HUES6 (cell line): ENCODE measurements around the gene RTN4R.
A peak's percentile ranks its signal among the peaks of the same experiment; 100 is the strongest.

ENCODE experiments used
- H3K27ac ChIP-seq: 2 replicates; pipeline ENCODE4 v1.7.0; 2013; ENCODE audit warnings: low read depth, mild to moderate bottlenecking, low read length, inconsistent platforms
- H3K27me3 ChIP-seq: 2 replicates; pipeline ENCODE4 v1.6.1; 2013; ENCODE audit warnings: low read length; ENCODE audit not compliant: control insufficient read depth, insufficient read depth
- H3K36me3 ChIP-seq: 2 replicates; pipeline ENCODE4 v1.6.1; 2013; ENCODE audit warnings: low read length; ENCODE audit not compliant: control insufficient read depth, insufficient read depth
- H3K4me1 ChIP-seq: 2 replicates; pipeline ENCODE4 v1.6.1; 2013; ENCODE audit warnings: low read length; ENCODE audit not compliant: control insufficient read depth, insufficient read depth
- H3K4me3 ChIP-seq: 2 replicates; pipeline ENCODE4 v1.5.1; 2013; ENCODE audit warnings: low read depth, low read length
- H3K9ac ChIP-seq: one replicate; pipeline ENCODE4 v1.6.1; 2013; ENCODE audit warnings: mild to moderate bottlenecking, low read length
- H3K9me3 ChIP-seq: 2 replicates; pipeline ENCODE4 v1.6.1; 2013; ENCODE audit warnings: low read depth, low read length; ENCODE audit not compliant: control insufficient read depth, insufficient read depth

Gene RTN4R

DNA sequence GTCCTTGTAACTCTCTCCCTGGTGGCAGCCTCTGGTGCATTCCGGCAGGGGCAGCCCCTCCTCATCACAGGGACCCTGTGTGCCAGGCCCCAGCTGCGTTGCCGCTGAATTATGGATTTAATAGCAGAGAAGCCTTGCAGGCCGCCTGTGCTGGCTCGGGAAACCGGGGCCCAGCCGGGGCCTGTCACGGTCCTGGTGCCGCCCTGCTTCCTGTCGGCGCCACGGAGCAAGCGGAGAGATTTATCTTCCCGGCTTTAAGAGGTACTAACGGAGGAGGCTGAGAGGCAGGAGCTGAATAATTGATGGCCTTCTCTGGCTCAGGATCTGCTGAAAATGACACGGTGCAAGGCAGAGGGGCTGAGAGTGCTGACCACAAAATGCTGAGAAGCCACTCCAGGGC is 63.3 kb downstream of the RTN4R start:
- no peak overlapping the region for H3K4me3 ChIP-seq
- peaks cover 31% of the 10 kb centered on the region; the same call in 1 of the 2 replicates for H3K27me3 ChIP-seq
- no peak overlapping the region for H3K27ac ChIP-seq
- H3K36me3 ChIP-seq = no peaks in the 10 kb centered on the region
- no peaks in the 10 kb centered on the region for H3K9me3 ChIP-seq
- peaks cover 39% of the 10 kb centered on the region for H3K4me1 ChIP-seq
- H3K9ac ChIP-seq = no peak overlapping the region

DNA sequence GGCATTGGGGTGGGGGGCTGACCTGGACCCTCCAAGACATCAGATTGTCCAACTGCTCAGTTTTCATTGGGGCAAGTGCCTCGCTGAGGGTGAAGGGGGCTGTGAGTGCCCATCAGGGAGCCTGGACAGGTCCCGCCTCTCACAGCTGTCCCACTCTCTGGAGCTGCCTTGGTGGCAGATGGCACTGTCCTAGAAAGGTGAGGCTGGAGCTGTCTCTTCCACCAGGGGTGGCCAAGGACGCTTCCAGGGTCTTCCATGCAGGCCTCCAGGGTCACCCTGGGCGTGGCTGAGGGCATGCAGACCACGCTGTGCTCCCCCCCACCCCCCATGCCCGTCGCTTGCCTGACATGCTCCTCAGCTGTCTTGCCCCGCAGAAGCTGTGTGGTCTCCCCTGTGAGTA is 63.8 kb downstream of the RTN4R start:
- Histone ChIP-seq H3K4me1 (peaks cover 39% of the 10 kb centered on the region), H3K9me3 (no peaks in the 10 kb centered on the region), H3K27ac (no peak overlapping the region), H3K9ac (no peak overlapping the region), H3K4me3 (peak overlapping the region; percentile 10; the same call in 1 of the 2 replicates), H3K36me3 (no peaks in the 10 kb centered on the region), H3K27me3 (peaks cover 36% of the 10 kb centered on the region; the same call in 1 of the 2 replicates)

DNA sequence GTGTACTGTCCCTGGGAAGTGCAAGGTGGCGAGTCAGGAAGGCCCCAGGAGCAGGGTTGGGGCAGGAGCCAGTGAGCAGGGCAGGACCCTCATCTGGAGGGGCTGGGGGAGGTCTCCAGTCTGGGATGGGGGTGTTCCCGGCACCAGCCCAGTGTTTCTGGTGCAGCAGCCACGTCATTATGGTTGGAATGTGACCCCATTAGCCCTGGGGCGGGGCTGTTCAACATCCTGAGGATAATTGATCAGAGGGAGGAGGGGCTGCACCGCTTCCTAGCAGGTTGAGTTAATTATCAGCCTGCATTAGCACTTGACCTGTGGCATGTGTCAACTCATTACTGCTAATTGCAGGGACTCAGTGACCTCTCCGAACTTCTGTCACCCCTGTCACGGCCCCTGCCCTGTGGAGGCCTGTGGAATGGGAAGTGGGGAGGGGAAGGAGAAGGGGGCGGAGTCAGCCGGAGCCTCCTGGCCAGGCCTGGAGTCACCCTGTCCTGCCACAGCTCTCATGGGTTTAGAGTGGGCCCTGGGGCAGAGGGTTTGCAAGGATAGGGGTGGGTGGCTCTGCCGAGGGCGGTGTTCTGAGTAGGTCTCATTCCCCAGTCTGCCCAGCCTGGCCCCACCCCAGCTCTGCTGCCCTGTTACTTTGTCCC is 64.4 kb downstream of the RTN4R start:
- peaks cover 42% of the 10 kb centered on the region; the same call in 1 of the 2 replicates for H3K27me3 ChIP-seq
- peak overlapping the region; percentile 10; the same call in 1 of the 2 replicates for H3K4me3 ChIP-seq
- peak overlapping the region; percentile 8 for H3K9ac ChIP-seq
- no peaks in the 10 kb centered on the region for H3K9me3 ChIP-seq
- H3K4me1 ChIP-seq = peaks cover 39% of the 10 kb centered on the region
- no peaks in the 10 kb centered on the region for H3K36me3 ChIP-seq
- H3K27ac ChIP-seq = no peak overlapping the region

DNA sequence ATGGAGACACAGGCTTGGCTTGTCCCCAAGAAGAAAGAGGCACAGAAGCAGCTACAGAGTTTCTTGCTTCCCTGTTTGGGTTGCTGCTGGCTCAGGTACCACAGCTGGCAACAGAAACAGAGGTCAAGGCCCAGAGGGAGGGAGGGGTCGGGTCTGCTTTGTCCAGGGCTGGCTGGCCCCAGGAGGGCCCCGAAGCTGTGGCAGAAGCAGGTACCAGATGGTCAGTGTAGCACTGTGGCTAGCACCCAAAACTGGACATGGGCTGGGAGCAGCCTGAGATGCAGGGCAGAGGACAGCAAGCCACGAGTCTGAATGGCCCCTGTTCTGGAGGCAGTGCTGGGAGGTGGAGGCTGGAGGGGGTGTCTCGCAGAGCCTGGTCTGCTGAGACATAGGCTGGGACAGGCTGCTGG is 65.0 kb downstream of the RTN4R start:
- no peaks in the 10 kb centered on the region for H3K36me3 ChIP-seq
- H3K4me3 ChIP-seq = no peak overlapping the region
- H3K4me1 ChIP-seq = peaks cover 39% of the 10 kb centered on the region
- H3K27ac ChIP-seq = no peak overlapping the region
- H3K9me3 ChIP-seq = no peaks in the 10 kb centered on the region
- H3K9ac ChIP-seq = peak overlapping the region; percentile 8
- H3K27me3 ChIP-seq = peaks cover 46% of the 10 kb centered on the region; the same call in 1 of the 2 replicates

DNA sequence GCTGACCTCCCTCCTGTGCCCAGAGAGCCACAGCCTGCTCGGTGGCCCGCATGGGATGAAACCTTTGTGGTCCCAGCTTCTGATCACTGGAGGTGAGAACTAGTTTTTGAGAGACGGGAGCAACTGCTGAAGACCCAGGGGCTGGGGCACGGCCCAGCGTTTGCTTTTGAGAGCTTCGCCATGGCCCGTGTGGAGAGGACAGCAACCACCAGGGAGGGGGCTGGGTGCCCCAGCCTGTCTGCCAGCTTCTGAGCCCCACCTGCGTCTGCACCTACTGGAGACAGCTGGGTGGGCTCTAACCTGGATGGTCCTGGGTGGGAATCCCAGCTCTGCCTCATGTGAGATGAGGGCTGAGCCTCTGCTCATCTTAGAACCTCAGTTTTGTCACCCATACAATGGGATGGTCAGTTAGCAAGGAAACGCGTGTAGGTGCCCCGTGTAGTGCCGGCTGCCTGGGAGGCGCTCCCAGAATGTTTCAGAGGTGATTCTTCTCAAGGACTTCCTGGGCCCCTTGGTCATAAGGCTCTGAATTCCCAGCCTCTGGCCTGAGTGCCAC is 66.2 kb downstream of the RTN4R start:
- Histone ChIP-seq H3K27ac (no peak overlapping the region), H3K4me3 (no peak overlapping the region), H3K27me3 (peaks cover 55% of the 10 kb centered on the region; the same call in 1 of the 2 replicates), H3K9ac (no peak overlapping the region), H3K4me1 (peaks cover 39% of the 10 kb centered on the region), H3K9me3 (no peaks in the 10 kb centered on the region), H3K36me3 (no peaks in the 10 kb centered on the region)

DNA sequence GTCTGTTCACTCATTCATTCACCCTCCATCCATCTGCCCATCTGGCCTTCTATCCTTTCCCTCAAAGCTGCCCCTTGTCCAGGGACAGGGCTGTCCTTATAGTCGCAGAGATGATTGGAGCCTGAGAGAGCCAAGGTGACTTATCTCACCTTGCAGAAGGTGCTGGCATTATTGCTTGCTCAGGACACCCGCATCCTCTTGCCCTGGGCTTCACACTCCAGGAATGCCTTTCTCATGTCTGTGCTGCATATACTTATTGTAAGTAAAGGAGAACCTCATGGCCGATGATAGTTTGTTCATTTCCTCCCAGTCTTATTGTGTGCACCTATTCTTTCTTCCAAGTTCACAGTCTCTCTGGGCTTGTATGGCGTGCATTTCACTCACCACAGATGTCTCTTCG is 68.2 kb downstream of the RTN4R start:
- Histone ChIP-seq H3K27ac (no peak overlapping the region), H3K27me3 (peaks cover 56% of the 10 kb centered on the region; the same call in 1 of the 2 replicates), H3K4me1 (peaks cover 20% of the 10 kb centered on the region), H3K4me3 (no peak overlapping the region), H3K9ac (no peak overlapping the region), H3K36me3 (no peaks in the 10 kb centered on the region), H3K9me3 (no peaks in the 10 kb centered on the region)

DNA sequence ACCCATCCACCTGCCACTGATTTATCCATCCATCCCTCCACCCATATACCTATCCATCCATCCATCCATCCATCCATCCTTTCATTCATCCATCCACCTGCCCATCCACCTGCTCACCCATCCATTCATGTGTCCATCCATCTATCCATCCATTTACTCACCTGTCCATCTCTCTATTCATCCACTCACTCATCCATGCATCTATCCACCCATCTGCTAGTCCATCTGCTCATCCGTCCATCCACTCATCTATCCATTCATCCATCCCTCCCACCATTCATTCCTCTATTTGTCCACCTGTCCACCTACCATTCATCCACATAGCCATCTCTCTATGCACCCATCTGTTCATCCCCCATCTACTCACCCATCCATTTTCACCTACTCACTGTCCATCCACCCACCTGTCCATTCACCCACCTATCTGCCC is 68.7 kb downstream of the RTN4R start:
- no peak overlapping the region for H3K27ac ChIP-seq
- H3K27me3 ChIP-seq = peaks cover 55% of the 10 kb centered on the region; the same call in 1 of the 2 replicates
- H3K4me3 ChIP-seq = no peak overlapping the region
- no peaks in the 10 kb centered on the region for H3K36me3 ChIP-seq
- no peak overlapping the region for H3K9ac ChIP-seq
- H3K9me3 ChIP-seq = no peaks in the 10 kb centered on the region
- peaks cover 15% of the 10 kb centered on the region for H3K4me1 ChIP-seq

DNA sequence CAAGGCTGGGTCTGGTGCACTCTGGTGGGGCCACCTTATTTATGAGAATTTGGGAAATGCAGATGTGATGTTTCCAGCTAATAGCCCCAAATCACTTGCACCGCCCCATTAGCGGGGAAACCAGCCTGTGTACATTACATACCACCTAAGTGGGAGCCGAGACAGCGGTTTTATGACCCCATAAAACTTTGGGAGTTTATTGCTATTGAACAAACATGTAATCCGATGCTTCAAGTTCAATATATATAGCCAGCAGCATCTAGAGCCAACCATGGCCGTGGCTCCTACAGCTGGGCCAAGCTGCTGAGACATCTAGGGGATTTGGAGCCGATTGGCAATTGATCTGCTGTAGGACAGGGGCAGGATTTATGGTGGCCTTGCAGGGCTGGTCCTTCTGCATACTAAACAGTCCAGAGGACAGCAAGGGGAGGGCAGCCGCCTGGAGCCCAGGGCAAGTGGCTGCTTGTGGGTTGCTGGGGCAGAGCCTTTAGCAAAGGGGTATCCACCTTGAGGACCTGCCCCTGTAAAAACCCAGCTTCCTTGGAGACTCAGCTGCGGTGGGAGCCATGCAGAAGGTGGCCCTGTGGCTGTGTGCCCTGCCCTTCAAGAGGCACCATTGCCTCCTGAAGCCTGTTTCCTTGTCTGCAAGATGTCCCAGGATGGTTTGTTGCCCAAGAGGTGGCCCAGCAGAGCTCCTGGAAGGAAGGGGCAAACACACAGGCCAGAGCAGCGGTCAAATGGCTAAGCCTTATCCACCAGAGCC is 69.4 kb downstream of the RTN4R start:
- H3K27me3 ChIP-seq = peaks cover 55% of the 10 kb centered on the region; the same call in 1 of the 2 replicates
- H3K9me3 ChIP-seq = no peaks in the 10 kb centered on the region
- H3K27ac ChIP-seq = no peak overlapping the region
- peaks cover 8% of the 10 kb centered on the region for H3K4me1 ChIP-seq
- no peak overlapping the region for H3K4me3 ChIP-seq
- no peaks in the 10 kb centered on the region for H3K36me3 ChIP-seq
- no peak overlapping the region for H3K9ac ChIP-seq

DNA sequence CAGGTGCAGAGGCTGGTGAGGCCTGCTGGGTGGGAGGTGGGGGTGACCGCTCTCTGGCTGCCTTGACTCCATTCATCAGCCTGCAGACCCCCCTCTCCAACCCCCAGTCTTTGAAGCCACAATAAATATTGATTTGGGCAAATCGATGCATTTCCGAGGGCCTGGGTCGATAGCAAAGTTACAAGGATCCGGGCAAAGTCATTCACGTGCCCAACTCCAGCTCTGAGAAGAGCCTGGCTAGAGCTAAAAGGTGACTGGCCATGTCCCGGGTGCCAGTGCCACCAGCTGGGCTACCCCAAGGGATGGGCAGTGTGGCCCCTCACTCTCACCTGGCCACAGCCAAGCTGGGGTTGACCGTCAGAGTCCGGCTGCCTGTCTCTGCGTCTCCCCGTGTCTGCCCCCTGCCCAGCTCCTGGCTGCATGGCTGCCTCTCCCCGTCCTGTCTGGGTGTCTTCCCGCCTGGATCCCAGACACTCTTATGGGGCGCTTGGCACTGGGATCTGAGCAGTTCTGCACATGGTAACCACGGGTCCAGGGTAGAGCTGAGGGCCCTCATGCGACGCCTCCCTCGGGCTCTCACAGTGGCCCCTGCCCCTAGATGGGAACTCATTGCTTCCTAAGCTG is 70.6 kb downstream of the RTN4R start:
- Histone ChIP-seq H3K36me3 (no peaks in the 10 kb centered on the region), H3K27me3 (peaks cover 49% of the 10 kb centered on the region; the same call in 1 of the 2 replicates), H3K9ac (no peak overlapping the region), H3K4me1 (no peaks in the 10 kb centered on the region), H3K4me3 (no peak overlapping the region), H3K9me3 (no peaks in the 10 kb centered on the region), H3K27ac (no peak overlapping the region)

DNA sequence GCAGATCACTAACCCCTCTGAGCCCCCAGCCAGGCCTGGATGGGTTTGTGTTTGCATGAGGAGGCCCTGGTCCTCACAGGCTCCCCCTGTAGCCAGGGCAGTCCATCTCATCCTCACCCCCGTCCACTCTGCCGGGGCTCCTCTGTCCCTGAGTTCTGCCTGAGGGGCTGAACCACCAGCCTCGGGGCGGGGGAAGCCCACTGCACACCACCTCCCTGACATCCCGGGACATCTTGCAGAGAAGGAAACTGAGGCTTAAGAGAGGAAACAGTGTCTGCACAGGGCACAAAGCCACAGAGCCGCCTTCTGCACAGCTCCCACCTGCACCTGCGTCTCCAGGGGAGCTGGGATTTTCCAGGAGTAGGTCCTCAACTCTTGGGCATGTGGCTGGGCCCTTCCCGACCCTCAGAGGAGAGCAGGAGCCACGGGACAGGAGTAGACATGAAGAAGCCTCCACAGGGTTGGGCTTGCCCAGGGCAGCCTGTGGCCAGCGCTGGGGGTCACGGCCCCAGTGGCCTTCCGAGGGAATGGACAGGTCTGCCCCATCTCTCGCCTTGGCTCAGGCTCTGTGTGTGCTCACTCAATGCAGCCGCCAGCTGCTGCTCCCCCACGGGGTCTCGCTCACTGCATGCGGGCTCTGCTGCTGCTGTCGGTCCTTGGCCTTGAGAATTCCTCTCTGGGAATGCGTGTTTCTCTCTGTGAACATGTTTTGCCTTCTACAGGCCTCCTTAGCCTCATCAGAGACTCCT is 71.8 kb downstream of the RTN4R start:
- no peaks in the 10 kb centered on the region for H3K36me3 ChIP-seq
- no peaks in the 10 kb centered on the region for H3K9me3 ChIP-seq
- H3K4me1 ChIP-seq = no peaks in the 10 kb centered on the region
- no peak overlapping the region for H3K4me3 ChIP-seq
- H3K9ac ChIP-seq = no peak overlapping the region
- no peak overlapping the region for H3K27ac ChIP-seq
- peaks cover 40% of the 10 kb centered on the region; the same call in 1 of the 2 replicates for H3K27me3 ChIP-seq
